HepG2 (cell line): Measurements from ENCODE around the gene TTYH1. TPM values are rescaled to one million over a fixed set of nuclear protein-coding genes. Genes with fewer than 3 reads are reported as not detected.

Source experiments
- IKZF4 ChIP-seq: sonication (generic); formaldehyde crosslinking; IDR thresholded peaks from 2 replicates; pipeline ENCODE4 v1.5.1; 2020; ENCODE audit warnings: borderline replicate concordance, mild to moderate bottlenecking, low read depth, missing genetic modification reagents; ENCODE audit errors: not compliant biosample characterization
- JUND ChIP-seq: sonication (generic); formaldehyde crosslinking; IDR thresholded peaks from 2 replicates; pipeline ENCODE4 v1.8.0; 2022; ENCODE audit warnings: mild to moderate bottlenecking, missing genetic modification reagents
- MIER2 ChIP-seq: IDR thresholded peaks from 2 replicates; pipeline ENCODE4 v1.6.1; 2016; ENCODE audit warnings: missing biosample characterization, missing genetic modification reagents
- NR1H2 ChIP-seq: sonication (generic); formaldehyde crosslinking; IDR thresholded peaks from 2 replicates; pipeline ENCODE4 v1.8.1; 2022; ENCODE audit warnings: low read depth, missing genetic modification reagents, borderline replicate concordance
- PAWR ChIP-seq: sonication (generic); formaldehyde crosslinking; IDR thresholded peaks from 2 replicates; pipeline ENCODE4 v1.4.0; 2020; ENCODE audit warnings: missing genetic modification reagents, mild to moderate bottlenecking, borderline replicate concordance
- ZBTB40 ChIP-seq, 2 experiments: fragments of 450-650 bp in 1 of 2; sonication (generic) in 1 of 2; formaldehyde crosslinking in 1 of 2; IDR thresholded peaks; 2 replicates each; pipeline versions ENCODE4 v1.6.1 to v1.8.0; 2016 to 2022; ENCODE audit warnings: antibody characterized with exemption in 1 of 2, mild to moderate bottlenecking in 1 of 2, missing genetic modification reagents in 1 of 2
- ZBTB46 ChIP-seq: sonication (generic); formaldehyde crosslinking; IDR thresholded peaks from 2 replicates; pipeline ENCODE4 v1.4.0; 2020; ENCODE audit warnings: mild to moderate bottlenecking, missing genetic modification reagents, borderline replicate concordance
- ZNF292 ChIP-seq: sonication (generic); formaldehyde crosslinking; IDR thresholded peaks from 2 replicates; pipeline ENCODE4 v1.8.1; 2022; ENCODE audit warnings: mild to moderate bottlenecking, low read depth, missing genetic modification reagents, borderline replicate concordance
- polyA plus RNA-seq, 8 experiments: library from polyadenylated mRNA; depleted of rRNA in 3 of 8; stranded (reverse) in 7 of 8; unstranded in 1 of 8; fragments of >200 nt; fragmentation: Illumina TruSeq in 4 of 8; extraction: Trizol in 4 of 8; gene quantifications; 2 replicates each; pipeline versions ENCODE4 v1.2.1 to v1.2.3, GENCODE V29; 2011 to 2016; ENCODE audit warnings: low read depth in 4 of 8, missing spikeins in 1 of 8, mixed read lengths in 1 of 8; ENCODE audit not compliant: insufficient read depth in 1 of 8
- total RNA-seq, 5 experiments: library from RNA; depleted of rRNA; stranded (reverse); fragments of >200 nt; fragmentation: Illumina TruSeq; extraction: Trizol; gene quantifications; 2 replicates each; pipeline ENCODE4 v1.2.3, GENCODE V29; 2016; ENCODE audit warnings: low read depth in 1 of 5
- TF ChIP-seq, protein P1 (sequence below): sonication (generic); formaldehyde crosslinking; IDR thresholded peaks from 2 replicates; pipeline ENCODE4 v1.4.0; 2020; ENCODE audit warnings: missing genetic modification reagents, borderline replicate concordance
- TF ChIP-seq, protein P2 (sequence below): sonication (generic); formaldehyde crosslinking; IDR thresholded peaks from 2 replicates; pipeline ENCODE4 v1.4.0; 2020; ENCODE audit warnings: missing genetic modification reagents

The TTYH1 gene
- total and polyA plus RNA-seq, 2 of the 13 experiments (the other 11 are each of a cell fraction or from before 2014, with no cell fraction given): 6.9 to 19.9 TPM

GRCh38 chr19:54448774-54449700, 33.8 kb downstream of the TTYH1 start, which contains the start of gene LENG8 (continued):
- no peak for TF ChIP-seq ZBTB40 (IDR thresholded peaks at IDR 0.05)
- TF ChIP-seq ZBTB40 (CRISPR knock-in tag; IDR thresholded peaks at IDR 0.05): no peak
- TF ChIP-seq, protein P1, sequence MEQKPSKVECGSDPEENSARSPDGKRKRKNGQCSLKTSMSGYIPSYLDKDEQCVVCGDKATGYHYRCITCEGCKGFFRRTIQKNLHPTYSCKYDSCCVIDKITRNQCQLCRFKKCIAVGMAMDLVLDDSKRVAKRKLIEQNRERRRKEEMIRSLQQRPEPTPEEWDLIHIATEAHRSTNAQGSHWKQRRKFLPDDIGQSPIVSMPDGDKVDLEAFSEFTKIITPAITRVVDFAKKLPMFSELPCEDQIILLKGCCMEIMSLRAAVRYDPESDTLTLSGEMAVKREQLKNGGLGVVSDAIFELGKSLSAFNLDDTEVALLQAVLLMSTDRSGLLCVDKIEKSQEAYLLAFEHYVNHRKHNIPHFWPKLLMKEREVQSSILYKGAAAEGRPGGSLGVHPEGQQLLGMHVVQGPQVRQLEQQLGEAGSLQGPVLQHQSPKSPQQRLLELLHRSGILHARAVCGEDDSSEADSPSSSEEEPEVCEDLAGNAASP: peak; percentile 49; the same call in 1 of the 2 replicates
- peak; percentile 53; the same call in 1 of the 2 replicates for TF ChIP-seq NR1H2
- TF ChIP-seq PAWR (CRISPR knock-in tag): peak; percentile 80; the same call in 1 of the 2 replicates
- TF ChIP-seq, protein P2, sequence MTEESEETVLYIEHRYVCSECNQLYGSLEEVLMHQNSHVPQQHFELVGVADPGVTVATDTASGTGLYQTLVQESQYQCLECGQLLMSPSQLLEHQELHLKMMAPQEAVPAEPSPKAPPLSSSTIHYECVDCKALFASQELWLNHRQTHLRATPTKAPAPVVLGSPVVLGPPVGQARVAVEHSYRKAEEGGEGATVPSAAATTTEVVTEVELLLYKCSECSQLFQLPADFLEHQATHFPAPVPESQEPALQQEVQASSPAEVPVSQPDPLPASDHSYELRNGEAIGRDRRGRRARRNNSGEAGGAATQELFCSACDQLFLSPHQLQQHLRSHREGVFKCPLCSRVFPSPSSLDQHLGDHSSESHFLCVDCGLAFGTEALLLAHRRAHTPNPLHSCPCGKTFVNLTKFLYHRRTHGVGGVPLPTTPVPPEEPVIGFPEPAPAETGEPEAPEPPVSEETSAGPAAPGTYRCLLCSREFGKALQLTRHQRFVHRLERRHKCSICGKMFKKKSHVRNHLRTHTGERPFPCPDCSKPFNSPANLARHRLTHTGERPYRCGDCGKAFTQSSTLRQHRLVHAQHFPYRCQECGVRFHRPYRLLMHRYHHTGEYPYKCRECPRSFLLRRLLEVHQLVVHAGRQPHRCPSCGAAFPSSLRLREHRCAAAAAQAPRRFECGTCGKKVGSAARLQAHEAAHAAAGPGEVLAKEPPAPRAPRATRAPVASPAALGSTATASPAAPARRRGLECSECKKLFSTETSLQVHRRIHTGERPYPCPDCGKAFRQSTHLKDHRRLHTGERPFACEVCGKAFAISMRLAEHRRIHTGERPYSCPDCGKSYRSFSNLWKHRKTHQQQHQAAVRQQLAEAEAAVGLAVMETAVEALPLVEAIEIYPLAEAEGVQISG (CRISPR knock-in tag): peak; percentile 66
- peak; percentile 52; the same call in 1 of the 2 replicates for TF ChIP-seq JUND (CRISPR knock-in tag)
- peak; percentile 78 for TF ChIP-seq IKZF4 (CRISPR knock-in tag)
- no peak for TF ChIP-seq ZBTB46 (CRISPR knock-in tag)
- TF ChIP-seq ZNF292 (CRISPR knock-in tag): no peak
- 0 out of 2 replicates have a peak, but pooled peaks have one; percentile 26 for TF ChIP-seq MIER2 (CRISPR knock-in tag)
